B cell (primary cell): Measurements from ENCODE around the gene WDR82.

Experiments
- EZH2 ChIP-seq: IDR thresholded peaks from 2 replicates; pipeline ENCODE4 v1.6.1; 2012; ENCODE audit warnings: borderline replicate concordance, low read depth, mild to moderate bottlenecking, moderate library complexity, low read length; ENCODE audit not compliant: insufficient read depth, poor library complexity, severe bottlenecking
- TF ChIP-seq, protein P1 (sequence below): fragments of 200-600 bp; IDR thresholded peaks from one replicate; pipeline ENCODE4 v1.8.0; 2022; ENCODE audit warnings: antibody characterized with exemption, mild to moderate bottlenecking

DNA sequence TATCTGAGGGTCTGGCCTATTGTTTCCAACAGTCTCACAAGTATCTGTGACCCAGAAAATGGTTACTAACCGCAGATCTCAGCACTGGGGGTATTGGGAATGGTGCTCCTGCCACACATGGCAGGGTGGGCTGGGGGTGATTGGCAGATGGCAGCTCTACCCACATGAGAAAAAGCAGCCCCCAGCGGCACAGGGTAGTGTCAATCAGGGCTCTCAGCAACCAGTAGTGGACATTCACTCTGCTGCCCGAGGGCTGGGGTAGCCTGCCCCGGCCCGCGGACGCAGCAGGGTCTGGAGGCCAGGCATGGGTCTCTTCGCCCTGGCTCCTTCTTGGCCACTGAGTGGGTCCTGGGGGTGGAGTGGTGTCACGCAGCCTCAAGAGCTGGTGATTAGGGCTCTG is 46.2 kb upstream of the WDR82 start:
- TF ChIP-seq, protein P1, sequence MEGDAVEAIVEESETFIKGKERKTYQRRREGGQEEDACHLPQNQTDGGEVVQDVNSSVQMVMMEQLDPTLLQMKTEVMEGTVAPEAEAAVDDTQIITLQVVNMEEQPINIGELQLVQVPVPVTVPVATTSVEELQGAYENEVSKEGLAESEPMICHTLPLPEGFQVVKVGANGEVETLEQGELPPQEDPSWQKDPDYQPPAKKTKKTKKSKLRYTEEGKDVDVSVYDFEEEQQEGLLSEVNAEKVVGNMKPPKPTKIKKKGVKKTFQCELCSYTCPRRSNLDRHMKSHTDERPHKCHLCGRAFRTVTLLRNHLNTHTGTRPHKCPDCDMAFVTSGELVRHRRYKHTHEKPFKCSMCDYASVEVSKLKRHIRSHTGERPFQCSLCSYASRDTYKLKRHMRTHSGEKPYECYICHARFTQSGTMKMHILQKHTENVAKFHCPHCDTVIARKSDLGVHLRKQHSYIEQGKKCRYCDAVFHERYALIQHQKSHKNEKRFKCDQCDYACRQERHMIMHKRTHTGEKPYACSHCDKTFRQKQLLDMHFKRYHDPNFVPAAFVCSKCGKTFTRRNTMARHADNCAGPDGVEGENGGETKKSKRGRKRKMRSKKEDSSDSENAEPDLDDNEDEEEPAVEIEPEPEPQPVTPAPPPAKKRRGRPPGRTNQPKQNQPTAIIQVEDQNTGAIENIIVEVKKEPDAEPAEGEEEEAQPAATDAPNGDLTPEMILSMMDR, result no peak
- no peak for TF ChIP-seq EZH2
